Right cardiac atrium (tissue), 5 donors: ENCODE results near the gene LIFR. TPM values are rescaled to one million over a fixed set of nuclear protein-coding genes. Genes with fewer than 3 reads are reported as not detected.

Experiments
- ATAC-seq, 2 donors: fragments of 200-7000 bp; cut with Tn5 transposase; one replicate each; pipeline versions ENCODE4 v1.8.0 to v1.9.1; 2020; ENCODE audit warnings: moderate library complexity in 2 of 2, mild to moderate bottlenecking in 1 of 2
- DNase-seq, 3 donors: peaks; one replicate each; pipeline ENCODE4 v3.0.0-alpha.2; 2020
- H3K27ac ChIP-seq: one replicate; pipeline ENCODE4 v1.5.1; 2013; ENCODE audit warnings: mild to moderate bottlenecking, low read length, control low read depth, moderate library complexity
- H3K27me3 ChIP-seq: one replicate; pipeline ENCODE4 v1.6.1; 2013; ENCODE audit not compliant: control insufficient read depth, insufficient read depth
- H3K4me1 ChIP-seq: one replicate; pipeline ENCODE4 v1.6.1; 2013; ENCODE audit warnings: low read length; ENCODE audit not compliant: control insufficient read depth, insufficient read depth
- H3K4me3 ChIP-seq: one replicate; pipeline ENCODE4 v1.5.1; 2013; ENCODE audit warnings: low read length, control low read depth
- H3K9me3 ChIP-seq: one replicate; pipeline ENCODE4 v1.6.1; 2013; ENCODE audit warnings: low read length; ENCODE audit not compliant: control insufficient read depth
- WGBS: extraction: QIAGEN DNeasy Blood & Tissue Kit; methylation state at CpG from one replicate; pipeline ENCODE4 v1.1.7; 2013; 5-methylcytosine and 5-hydroxymethylcytosine counted together
- intact Hi-C, 4 donors: fragments of 100-400 bp; cut with DNase I; formaldehyde crosslinking; loops; one replicate each; pipeline versions ENCODE4 v1.11.0 to v1.14.0; 2022 to 2023
- polyA plus RNA-seq: library from polyadenylated mRNA; stranded (reverse); fragments of 200-250 nt; gene quantifications from one replicate; pipeline ENCODE4 v1.2.3, GENCODE V29; 2013
- total RNA-seq, 4 donors: library from RNA; stranded (reverse); fragmentation: NEBNext Ultra II Directional; extraction: Animal tissue kit (Norgen Biotek cat#: 25700); gene quantifications; one replicate each; pipeline ENCODE4 v1.2.1, GENCODE V29; 2021
- donor health status: healthy with polysubstance abuse.
- donor health status: DM: no; HTN: yes; CAD: no.
- donor health status: DM: no; HTN: no; CAD: no.
- donor health status: DM: no; HTN: yes; CAD: no; lungs with severe emphysema.
- donor health status: DM: yes; HTN: yes; CAD: no.

The LIFR gene
- total and polyA plus RNA-seq, 5 donors: 16.8 to 66.9 (median 63.1) TPM

DNA sequence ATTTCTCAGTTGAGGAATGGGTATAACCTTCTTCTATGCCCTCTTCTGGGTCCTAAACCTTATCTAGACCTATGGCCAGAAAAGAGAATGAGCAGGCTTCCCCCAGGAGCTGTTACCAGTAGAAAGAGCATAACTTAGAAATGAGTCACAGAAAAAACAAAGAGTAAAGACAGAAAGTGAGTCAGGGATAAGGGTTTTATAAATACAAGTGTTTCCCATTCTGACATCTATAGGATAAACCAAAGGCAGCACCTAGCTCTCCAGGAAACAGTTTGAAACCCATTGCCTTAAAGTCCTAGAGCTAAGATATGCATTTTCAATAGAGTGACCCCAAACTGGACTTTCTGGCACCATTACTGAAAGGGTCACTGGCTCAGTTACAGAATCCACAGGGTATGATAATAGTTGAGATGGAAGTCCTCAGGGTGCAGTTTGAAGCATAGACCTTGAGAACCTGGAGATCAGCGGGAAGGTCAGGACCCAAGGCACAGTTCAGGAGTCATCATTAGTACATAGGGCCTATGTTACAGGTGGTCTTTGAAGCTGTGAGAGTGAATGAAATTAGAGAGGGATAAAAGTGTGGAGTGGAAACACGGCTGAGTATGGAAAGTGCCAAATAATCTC lies 42.7 kb upstream of the LIFR start:
- no peaks in the 10 kb centered on the region for H3K9me3 ChIP-seq
- no peak overlapping the region for H3K4me3 ChIP-seq
- no peaks in the 10 kb centered on the region for H3K27me3 ChIP-seq
- peaks cover 9% of the 10 kb centered on the region for H3K4me1 ChIP-seq
- DNase-seq (no peak), ATAC-seq (no peak)
- 89% methylated on average over 2 of the region's 2 CpGs for WGBS
- no peak overlapping the region for H3K27ac ChIP-seq
- intact Hi-C loops: loop anchor here in 1 of 4 donors (10.0 kb wide), 1 partner anchor 56 kb away; no protein-coding TSS in a partner anchor

DNA sequence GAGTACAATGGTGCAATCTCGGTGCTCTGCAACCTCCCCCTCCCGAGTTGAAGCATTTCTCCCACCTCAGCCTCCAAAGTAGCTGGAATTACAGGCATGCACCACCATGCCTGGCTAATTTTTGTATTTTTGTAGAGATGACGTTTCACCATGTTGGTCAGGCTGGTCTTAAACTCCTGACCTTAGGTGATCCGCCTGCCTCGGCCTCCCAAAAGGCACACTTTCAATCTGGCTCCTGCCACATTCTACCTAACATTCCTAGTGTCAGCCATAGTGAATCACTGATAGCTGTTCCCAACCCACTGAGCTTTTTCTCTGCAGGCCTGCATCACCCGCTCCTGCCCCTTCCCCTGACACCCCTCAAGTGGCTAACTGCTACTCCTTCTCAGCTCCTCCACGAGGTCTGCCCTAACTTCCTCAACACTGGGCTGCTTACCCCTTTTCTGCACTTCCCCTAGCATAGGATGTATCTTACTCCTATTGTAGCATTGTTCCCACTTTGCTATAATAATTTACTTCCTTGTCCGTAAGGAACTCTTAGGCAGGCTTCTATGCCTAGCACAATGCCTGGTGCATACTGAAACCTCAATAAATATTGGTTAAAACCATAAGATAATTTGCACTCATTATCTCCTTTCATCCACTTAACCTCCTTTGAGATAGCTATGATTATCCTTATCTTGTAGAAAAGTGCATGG lies 42.0 kb upstream of the LIFR start:
- Histone ChIP-seq H3K4me3 (no peak overlapping the region), H3K27ac (peak overlapping the region; percentile 20), H3K27me3 (no peaks in the 10 kb centered on the region), H3K4me1 (peaks cover 9% of the 10 kb centered on the region), H3K9me3 (no peaks in the 10 kb centered on the region)
- ATAC-seq: no peak
- WGBS: 83% methylated on average over 8 of the region's 8 CpGs
- DNase-seq: no peak
- intact Hi-C loops: loop anchor here in 1 of 4 donors (10.0 kb wide), 1 partner anchor 56 kb away; no protein-coding TSS in a partner anchor

DNA sequence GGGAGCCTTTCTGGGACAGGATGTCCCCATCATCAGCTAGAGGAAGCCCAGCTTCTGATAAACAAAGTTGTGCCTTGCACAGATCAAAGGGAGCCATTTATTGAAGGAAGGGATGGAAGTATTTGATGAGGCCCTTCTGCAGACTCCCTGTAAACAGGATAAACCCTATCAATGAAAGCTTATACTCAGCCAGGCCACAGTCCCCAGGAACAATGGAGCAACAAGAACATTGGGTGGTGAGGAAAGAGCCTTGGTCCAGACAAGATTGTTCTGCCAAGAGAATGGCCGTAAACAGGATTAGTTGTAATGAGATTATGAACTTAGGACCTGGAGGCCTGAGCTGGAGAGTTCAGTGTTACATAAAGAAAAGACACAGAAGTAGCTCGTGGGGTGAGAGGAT lies 40.5 kb upstream of the LIFR start:
- H3K27me3 ChIP-seq: no peaks in the 10 kb centered on the region
- intact Hi-C loops: loop anchor here in 1 of 4 donors (10.0 kb wide), 1 partner anchor 58 kb away; no protein-coding TSS in a partner anchor
- H3K9me3 ChIP-seq: no peaks in the 10 kb centered on the region
- ATAC-seq: peak in 1 of 2 donors; percentile 22
- DNase-seq: no peak
- H3K4me3 ChIP-seq: no peak overlapping the region
- peak overlapping the region; percentile 1 for H3K27ac ChIP-seq
- H3K4me1 ChIP-seq: peaks cover 9% of the 10 kb centered on the region
- 70% methylated on average over 2 of the region's 2 CpGs for WGBS

DNA sequence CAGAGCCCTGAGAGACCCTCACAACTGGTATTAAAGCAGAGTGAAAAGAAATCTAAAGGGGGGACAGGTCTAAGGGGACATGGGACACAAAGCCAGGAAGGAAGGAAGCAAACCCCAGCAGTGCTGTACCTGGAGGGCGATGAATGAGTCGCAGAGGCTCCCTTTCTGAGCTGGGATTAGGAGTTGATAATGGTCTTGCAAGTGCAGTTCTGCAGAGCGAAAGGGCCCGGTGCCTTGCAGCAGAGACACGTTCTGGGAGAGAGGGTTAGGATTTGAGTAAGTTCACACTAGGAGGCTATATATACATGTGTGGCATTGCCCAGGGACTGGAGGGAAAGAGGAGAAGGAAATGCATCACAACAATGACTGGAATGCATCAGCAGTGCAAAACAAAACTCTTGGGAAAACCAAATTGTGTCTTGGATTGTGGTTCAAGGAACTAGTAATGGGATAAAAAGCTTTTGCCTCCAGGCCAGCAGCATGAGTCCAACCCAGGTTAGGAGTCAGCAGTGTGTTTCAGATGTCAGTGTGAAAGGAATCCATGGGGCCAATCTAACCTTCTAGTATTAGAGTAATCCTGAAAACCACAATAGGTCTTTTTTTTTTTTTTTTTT lies 38.8 kb upstream of the LIFR start:
- H3K4me3 ChIP-seq: peak overlapping the region; percentile 22
- whole genome bisulfite sequencing: 59% methylated on average over 5 of the region's 5 CpGs
- ATAC-seq: no peak
- no peaks in the 10 kb centered on the region for H3K27me3 ChIP-seq
- H3K9me3 ChIP-seq: no peaks in the 10 kb centered on the region
- peak overlapping the region; percentile 41 for H3K27ac ChIP-seq
- H3K4me1 ChIP-seq: no peaks in the 10 kb centered on the region
- intact Hi-C loops: loop anchor here in 1 of 4 donors (10.0 kb wide), 1 partner anchor 60 kb away; no protein-coding TSS in a partner anchor
- DNase-seq: no peak

DNA sequence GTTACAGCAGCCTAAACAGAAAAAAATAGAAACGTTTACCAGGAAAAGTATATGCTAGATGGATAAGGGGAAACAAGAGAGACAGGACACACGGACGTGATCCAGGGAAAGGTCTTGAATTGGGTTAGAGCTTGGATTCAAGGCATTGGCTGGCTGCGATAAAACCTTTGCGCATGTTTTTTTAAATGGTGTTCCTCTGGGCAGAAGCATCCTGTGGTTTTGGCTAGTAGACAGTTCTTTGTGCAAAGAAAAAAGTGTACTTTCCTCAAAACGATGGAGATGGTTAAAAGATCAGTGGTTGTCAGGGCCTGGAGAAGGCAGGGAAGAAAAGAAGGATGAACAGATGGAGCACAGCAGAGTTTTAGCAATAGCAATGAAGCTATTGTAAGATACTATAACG lies 37.5 kb upstream of the LIFR start:
- H3K4me1 ChIP-seq: peaks cover 2% of the 10 kb centered on the region

DNA sequence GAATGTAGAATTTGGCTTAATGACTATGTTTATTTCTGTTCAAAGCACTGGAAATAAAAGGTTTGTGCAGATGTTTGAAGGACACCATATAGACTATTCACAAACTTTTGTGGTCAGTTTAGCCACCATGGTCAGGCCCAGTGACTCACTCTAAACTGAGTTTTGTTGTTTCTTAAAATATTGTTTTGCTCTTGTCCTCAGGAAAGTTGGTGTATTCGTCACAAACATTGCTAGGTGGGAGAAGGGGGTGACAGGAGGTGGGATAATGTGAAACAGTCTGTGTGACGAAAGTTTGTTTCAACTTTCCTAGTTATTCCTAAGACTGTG lies 35.0 kb upstream of the LIFR start:
- peak overlapping the region; percentile 13 for H3K27ac ChIP-seq
- H3K4me3 ChIP-seq: no peak overlapping the region
- H3K4me1 ChIP-seq: peaks cover 3% of the 10 kb centered on the region
- WGBS: 94% methylated on average over 2 of the region's 2 CpGs
- no peaks in the 10 kb centered on the region for H3K27me3 ChIP-seq
- DNase-seq (no peak), ATAC-seq (no peak)
- H3K9me3 ChIP-seq: no peaks in the 10 kb centered on the region
- intact Hi-C loops: loop anchor here in 1 of 4 donors (10.0 kb wide), 1 partner anchor 63 kb away; no protein-coding TSS in a partner anchor

More for the DNA sequence above, 37.5 kb upstream of the LIFR start:
- no peak overlapping the region for H3K27ac ChIP-seq
- no peaks in the 10 kb centered on the region for H3K27me3 ChIP-seq
- no peak for ATAC-seq
- 69% methylated on average over 7 of the region's 7 CpGs for WGBS
- peak overlapping the region; percentile 9 for H3K4me3 ChIP-seq
- no peaks in the 10 kb centered on the region for H3K9me3 ChIP-seq
- no peak for DNase-seq
- intact Hi-C loops: loop anchor here in 1 of 4 donors (10.0 kb wide), 1 partner anchor 61 kb away; no protein-coding TSS in a partner anchor

DNA sequence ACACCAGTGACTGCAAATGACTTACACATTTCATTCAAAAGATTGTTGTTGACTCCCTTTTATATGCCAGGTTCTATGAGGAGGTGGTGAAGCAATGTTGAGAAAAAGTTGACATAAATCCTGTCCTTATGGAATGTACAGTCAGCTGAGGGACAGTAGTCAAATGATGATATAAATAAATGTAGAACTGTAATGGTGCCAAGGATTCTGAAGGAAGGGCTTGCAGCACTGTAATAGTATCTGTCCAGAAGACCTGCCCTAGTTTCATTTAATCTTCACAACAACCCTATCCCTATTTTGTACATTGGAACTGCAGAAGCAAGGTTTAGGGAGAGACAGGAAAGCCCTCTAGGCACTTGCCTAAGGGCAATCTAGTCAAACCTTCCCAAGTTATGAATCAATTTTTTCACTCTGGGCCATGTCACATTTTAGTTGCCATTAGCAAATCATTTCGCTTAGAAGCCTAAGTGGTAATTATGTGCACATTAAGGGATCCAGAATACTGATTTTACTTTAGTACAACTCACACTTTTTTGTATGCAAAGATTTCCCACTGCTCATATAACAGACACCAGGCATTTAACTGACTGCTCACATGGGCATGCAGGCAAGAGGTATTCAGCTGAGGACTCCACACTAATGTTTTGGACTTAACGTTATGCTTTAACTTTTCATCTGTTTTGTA lies 34.5 kb upstream of the LIFR start:
- peak; percentile 54 for ATAC-seq
- WGBS: 69% methylated on average over 2 of the region's 2 CpGs
- Histone ChIP-seq H3K4me1 (peaks cover 3% of the 10 kb centered on the region), H3K9me3 (no peaks in the 10 kb centered on the region), H3K27me3 (no peaks in the 10 kb centered on the region), H3K4me3 (no peak overlapping the region), H3K27ac (peak overlapping the region; percentile 53)
- no peak for DNase-seq
- intact Hi-C loops: loop anchor here in 1 of 4 donors (10.0 kb wide), 1 partner anchor 64 kb away; no protein-coding TSS in a partner anchor

DNA sequence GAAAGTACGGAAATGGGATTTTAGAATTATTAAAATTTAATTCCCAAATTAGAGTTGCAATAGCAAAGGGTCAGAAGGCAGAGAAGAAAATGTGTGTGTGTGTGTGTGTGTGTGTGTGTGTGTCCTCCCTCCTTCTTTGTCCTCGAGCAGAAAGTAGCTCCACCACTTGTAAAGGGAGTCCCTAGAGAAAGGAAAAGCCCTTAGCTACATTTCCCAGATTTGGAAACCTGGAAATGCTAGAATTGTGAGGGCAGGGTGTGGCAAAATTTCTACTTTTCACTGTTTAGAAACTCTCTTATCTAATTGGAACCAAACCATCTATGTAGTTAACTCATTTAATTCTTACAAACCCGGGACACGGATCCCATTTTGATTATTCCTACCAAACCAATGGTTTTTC lies 33.2 kb upstream of the LIFR start:
- H3K9me3 ChIP-seq: no peaks in the 10 kb centered on the region
- 62% methylated on average over 4 of the region's 4 CpGs for WGBS
- no peak overlapping the region for H3K27ac ChIP-seq
- H3K4me3 ChIP-seq: no peak overlapping the region
- DNase-seq (no peak), ATAC-seq (peak; percentile 52 to 79)
- intact Hi-C loops: loop anchor here in 1 of 4 donors (10.0 kb wide), 1 partner anchor 65 kb away; no protein-coding TSS in a partner anchor
- no peaks in the 10 kb centered on the region for H3K27me3 ChIP-seq
- peaks cover 3% of the 10 kb centered on the region for H3K4me1 ChIP-seq

DNA sequence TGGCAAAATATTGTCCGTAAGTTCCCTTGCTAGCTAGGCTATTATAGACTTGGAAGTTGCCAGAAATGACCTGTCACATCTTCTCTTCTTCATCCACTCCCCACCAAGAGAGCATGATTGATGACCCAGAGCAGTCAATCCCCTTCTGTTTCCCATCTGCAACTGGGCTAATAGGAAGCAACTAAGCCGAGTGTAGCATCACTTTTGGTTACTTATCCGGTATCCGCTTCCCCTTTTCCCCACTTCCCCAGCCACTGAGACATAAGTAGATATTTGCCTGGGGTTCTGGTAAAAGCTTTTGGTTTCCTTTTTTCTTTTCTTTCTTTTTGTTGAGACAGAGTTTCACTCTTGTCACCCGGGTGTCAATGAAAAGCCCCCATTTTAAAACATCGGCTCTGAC lies 29.4 kb upstream of the LIFR start:
- intact Hi-C loops: no loop called here
- ATAC-seq: no peak
- Histone ChIP-seq H3K9me3 (peaks cover 3% of the 10 kb centered on the region), H3K27ac (no peak overlapping the region), H3K27me3 (no peaks in the 10 kb centered on the region), H3K4me1 (peaks cover 5% of the 10 kb centered on the region), H3K4me3 (no peak overlapping the region)
- no peak for DNase-seq
- 84% methylated on average over 6 of the region's 6 CpGs for WGBS

DNA sequence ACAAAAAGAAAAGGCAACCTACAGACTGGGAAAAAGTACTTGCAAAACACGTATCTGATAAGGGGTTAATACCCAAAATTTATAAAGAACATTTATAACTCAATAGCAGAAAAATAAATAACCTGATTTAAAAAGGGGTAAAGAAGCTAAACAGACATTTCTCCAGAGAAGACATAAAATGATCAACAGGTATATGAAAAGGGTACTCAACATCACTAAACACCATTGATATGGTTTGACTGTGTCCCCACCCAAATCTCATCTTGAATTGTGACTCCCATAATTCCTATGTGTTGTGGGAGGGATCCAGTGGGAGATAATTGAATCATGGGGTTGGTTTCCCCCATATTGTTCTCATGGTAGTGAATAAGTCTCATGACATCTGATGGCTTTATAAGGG lies 27.1 kb upstream of the LIFR start:
- Histone ChIP-seq H3K27ac (no peak overlapping the region), H3K27me3 (no peaks in the 10 kb centered on the region), H3K4me3 (no peak overlapping the region), H3K4me1 (peaks cover 2% of the 10 kb centered on the region), H3K9me3 (peaks cover 5% of the 10 kb centered on the region)
- intact Hi-C loops: no loop called here
- no peak for DNase-seq
- WGBS: 91% methylated on average over 1 of the region's 1 CpG
- ATAC-seq: no peak
